HG02970 (cell line): ENCODE results near the gene MADCAM1.

Source experiments
- ATAC-seq: cut with Tn5 transposase; IDR thresholded peaks from one replicate; pipeline ENCODE4 v1.9.1; 2021; ENCODE audit warnings: mild to moderate bottlenecking, moderate library complexity, moderate number of reproducible peaks; ENCODE audit not compliant: unreplicated experiment, low FRiP score

Gene MADCAM1

GRCh38 chr19:485583-486236 is 10.6 kb upstream of the MADCAM1 start:
- ATAC-seq: no peak

GRCh38 chr19:488505-489417 is 7.5 kb upstream of the MADCAM1 start:
- peak; percentile 76 for ATAC-seq

- ATAC-seq: no peak
Measured at GRCh38 chr19:489418-490196, 6.7 kb upstream of the MADCAM1 start.

- ATAC-seq: no peak
Measured at GRCh38 chr19:491146-491741, 5.0 kb upstream of the MADCAM1 start.

- no peak for ATAC-seq
Measured at GRCh38 chr19:492091-492531, 4.2 kb upstream of the MADCAM1 start.

GRCh38 chr19:493391-494170 is 2.7 kb upstream of the MADCAM1 start:
- no peak for ATAC-seq

- no peak for ATAC-seq
Measured at GRCh38 chr19:494171-495080, 1.9 kb upstream of the MADCAM1 start.

GRCh38 chr19:495081-495401 is 1.2 kb upstream of the MADCAM1 start:
- no peak for ATAC-seq

- no peak for ATAC-seq
Measured at GRCh38 chr19:495402-496111, 729 bp upstream of the MADCAM1 start.

GRCh38 chr19:496986-497385 is 700 bp downstream of the MADCAM1 start:
- no peak for ATAC-seq

GRCh38 chr19:497491-497868 is 1.2 kb downstream of the MADCAM1 start:
- no peak for ATAC-seq

- no peak for ATAC-seq
Measured at GRCh38 chr19:497869-498510, 1.7 kb downstream of the MADCAM1 start.

GRCh38 chr19:498511-498891 is 2.2 kb downstream of the MADCAM1 start:
- no peak for ATAC-seq

- no peak for ATAC-seq
Measured at GRCh38 chr19:498977-499623, 2.8 kb downstream of the MADCAM1 start.

GRCh38 chr19:501646-502045 is 5.4 kb downstream of the MADCAM1 start:
- ATAC-seq: no peak

GRCh38 chr19:504616-505015 is 8.3 kb downstream of the MADCAM1 start:
- ATAC-seq: no peak
